DMS53 (cell line): ENCODE data around the gene RRP15.
A peak's percentile ranks its signal among the peaks of the same experiment; 100 is the strongest.

Experiments
- DNase-seq: peaks from one replicate; lab custom pipeline; 2025; lab: John Stamatoyannopoulos, UW

RRP15 gene

DNA sequence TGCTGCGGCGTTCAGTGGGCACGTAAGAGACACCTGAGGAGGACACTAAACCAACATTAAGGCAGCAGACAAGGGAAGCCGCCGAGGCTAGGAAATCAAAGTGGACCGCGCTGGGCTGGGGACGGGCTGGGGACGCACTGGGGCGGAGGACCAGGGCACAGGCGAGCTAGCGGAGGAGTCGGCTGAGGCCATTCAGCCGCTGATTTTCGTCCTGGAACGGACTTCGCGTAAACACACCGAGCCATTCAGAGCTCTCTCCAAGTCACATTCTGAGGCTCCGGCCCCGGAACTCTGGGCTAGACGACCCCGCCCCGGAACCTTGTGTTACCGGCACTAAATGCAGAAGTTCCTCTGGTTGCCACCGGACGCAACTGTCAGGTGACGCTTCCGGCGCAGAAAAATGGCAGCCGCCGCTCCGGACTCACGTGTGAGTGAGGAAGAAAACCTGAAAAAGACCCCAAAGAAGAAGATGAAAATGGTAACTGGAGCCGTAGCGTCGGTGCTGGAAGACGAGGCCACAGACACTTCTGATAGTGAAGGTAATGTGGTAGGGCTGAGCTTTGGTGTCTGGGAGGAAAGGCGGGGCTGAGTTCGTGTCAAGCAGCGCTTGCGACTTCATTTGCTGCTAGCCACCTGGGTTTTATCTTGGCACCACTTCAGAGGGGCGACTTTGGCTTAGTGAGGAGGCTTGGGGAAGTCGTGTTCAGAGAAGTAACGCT lies at the start of gene RRP15:
Gene RRP15 (plus strand): TSS at position 377 of the 719 bp plus-strand sequence. CDS start 24 bp downstream, at position 401.
- DNase-seq, result peak; percentile 97

- peak; percentile 55 for DNase-seq
Measured at GRCh38 chr1:218242171-218242570, 42.9 kb upstream of the RRP15 start.

DNA sequence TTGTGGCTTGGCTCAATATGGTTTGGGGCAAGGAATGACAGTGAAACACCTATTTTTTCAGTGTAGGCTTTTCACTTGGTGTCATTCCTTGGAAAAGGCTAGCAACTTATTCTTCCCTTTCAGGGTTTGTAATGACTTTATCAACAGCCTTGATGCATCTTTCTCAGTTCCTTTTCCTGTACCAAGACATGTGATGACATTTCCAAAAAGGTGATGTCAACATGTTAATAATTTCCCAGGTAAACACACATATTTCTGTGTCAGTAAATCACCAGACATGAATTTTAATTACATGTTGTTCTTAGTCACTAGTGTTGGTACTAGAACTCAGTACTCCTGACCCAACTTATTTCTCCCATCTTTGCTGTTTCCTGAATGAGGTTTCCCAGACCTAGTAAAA lies 37.8 kb upstream of the RRP15 start:
- no peak for DNase-seq

GRCh38 chr1:218249338-218250140 lies 35.6 kb upstream of the RRP15 start:
- peak; percentile 35 for DNase-seq

DNA sequence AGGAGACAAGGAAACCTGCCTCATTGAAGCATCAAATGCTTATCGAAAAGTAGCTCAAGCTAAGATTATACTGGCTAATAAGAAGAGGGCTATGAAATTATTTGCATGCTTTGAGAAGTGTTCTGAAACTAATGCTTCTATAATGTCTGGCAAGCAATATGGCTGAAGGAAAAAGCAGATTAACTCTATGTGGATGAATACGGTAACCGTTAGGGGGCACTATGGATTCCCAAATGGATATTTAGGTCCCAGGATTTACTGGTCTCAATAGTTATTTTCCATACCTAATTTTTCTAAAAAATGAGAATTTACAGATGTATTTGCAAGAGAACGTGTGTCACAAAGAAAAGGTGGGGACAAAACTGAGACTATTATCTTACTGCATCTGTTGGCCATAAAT lies 34.6 kb upstream of the RRP15 start:
- DNase-seq, result no peak

GRCh38 chr1:218254296-218254946 lies 30.7 kb upstream of the RRP15 start:
- no peak for DNase-seq

- no peak for DNase-seq
Measured at GRCh38 chr1:218255090-218255489, 30.0 kb upstream of the RRP15 start.

- DNase-seq, result no peak
Measured at GRCh38 chr1:218257371-218257770, 27.7 kb upstream of the RRP15 start.

GRCh38 chr1:218257971-218258370 lies 27.1 kb upstream of the RRP15 start:
- no peak for DNase-seq

DNA sequence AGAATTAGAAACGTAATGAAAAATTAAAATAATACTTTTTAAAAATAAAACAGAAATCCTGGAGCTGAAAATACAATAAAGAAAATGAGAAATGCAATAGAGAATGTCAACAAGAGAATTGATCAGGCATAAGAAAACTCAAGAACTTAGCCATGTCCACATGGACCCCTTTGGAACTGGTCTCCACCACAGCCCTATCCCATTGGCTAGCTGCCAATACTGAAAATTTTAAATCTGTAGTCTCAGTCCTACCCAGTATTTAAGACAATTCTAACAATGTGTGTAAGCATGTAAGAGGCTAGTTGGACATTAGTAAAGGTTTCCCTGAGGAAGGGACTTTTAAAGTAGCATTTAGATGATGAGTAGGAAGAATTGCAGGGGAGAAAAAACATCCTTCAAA lies 25.8 kb upstream of the RRP15 start:
- DNase-seq, result no peak

GRCh38 chr1:218259800-218260199 lies 25.3 kb upstream of the RRP15 start:
- DNase-seq, result peak; percentile 74

DNA sequence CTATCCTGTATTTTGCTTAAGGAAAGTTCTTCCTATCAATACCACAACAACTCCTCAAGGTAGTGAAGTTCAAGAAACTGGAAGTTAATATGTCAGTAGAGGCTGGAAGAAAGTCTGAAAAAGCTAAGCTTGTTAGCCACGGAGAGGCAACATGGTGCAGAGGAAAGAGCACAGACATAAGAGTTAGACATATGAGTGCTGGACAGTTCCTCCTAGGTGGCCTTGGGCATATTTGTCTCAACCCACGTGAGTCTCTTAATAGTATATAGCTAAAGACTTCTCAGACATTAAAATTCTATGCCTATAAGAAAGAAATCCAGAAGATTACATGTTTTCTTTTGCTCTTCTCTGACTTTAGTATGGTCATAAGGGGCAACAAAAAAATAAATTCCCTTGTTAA lies 22.8 kb upstream of the RRP15 start:
- DNase-seq, result no peak

DNA sequence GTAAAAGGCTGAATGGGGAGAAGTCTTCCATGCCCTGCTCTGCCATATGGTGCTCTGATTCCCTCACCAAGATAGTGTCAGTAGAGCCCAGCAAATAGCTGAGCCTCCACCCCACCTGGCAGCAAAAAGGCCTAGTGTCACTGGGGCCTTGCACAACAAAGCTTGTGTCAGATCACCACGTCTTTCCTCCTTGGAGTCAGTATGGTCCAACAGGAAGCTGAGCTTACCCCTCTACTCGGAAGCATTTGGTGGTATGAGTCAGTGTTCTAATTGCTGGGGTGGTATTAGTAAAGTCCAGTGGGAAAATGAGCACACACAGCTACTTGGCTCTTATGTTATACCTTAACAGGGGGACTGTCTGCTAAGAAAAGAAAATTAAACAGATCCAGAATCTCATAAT lies 18.7 kb upstream of the RRP15 start:
- no peak for DNase-seq

GRCh38 chr1:218272366-218272765 lies 12.7 kb upstream of the RRP15 start:
- no peak for DNase-seq

GRCh38 chr1:218273762-218274479 lies 11.2 kb upstream of the RRP15 start:
- DNase-seq, result peak; percentile 66

GRCh38 chr1:218274511-218274910 lies 10.6 kb upstream of the RRP15 start:
- DNase-seq, result peak; percentile 51

DNA sequence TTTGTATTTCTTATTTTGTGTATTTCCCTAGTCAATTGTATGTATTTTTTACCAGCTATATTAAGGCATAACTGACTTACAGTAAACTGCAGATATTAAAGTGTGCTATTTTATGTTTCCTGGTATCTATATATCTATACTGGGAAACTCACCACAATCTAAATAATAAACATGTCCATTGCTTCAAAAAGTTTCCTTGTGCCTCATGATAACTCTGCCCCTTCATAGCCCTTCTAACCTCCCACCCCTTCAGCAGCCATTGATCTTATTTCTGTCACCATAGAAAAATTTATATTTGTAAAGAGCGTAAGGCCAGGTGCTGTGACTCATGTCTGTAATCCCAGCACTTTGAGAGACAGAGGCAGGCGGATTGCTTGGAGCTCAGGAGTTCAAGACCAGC lies 9.3 kb upstream of the RRP15 start:
- DNase-seq, result no peak

DNA sequence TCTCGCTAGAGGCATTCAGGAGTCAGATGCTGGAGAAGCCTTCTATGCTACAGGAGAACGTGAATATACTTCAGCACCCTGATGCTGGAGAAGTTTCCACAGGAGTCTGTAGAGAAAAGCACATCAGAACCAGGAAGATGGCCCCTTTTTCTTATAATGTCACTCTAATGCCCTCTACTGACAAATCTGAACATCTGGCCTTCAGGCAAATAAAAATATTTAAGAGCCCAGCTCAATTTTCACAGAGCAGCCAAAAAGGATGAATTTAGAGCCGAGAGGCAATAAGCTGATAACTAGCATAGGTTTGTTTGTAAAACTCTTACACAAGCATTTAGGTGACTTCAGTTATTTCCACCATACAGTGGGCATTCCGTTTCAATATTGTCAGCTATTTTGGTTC lies 3.8 kb upstream of the RRP15 start:
- DNase-seq, result peak; percentile 63

DNA sequence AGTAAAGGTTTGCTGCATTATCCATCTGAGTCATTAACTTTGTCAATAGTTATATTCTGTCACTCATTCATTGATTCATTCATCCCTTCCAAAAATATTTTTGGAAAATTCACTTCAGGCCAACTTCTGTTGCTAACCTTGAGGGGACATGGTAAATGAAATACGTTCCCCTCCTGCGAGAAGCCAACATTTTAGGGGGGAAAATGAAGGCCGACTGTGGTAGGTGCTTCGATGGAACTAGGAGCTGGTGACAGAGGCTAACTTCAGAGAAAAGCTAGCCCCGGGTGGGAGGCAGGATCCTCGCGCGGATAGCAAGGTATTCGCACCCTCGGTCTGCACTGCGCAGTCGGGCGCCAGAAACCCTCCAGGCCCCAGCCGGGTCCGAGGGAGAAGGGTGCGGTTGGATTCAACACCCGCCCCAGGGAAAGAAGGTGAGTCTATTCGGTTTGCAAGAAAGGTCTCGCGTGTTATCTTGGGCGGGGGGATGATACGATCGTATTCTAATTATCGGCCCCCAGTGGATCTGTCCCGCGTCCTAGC lies 646 bp upstream of the RRP15 start:
- DNase-seq, result peak; percentile 80

GRCh38 chr1:218292515-218292914 lies 7.4 kb downstream of the RRP15 start:
- DNase-seq, result no peak

DNA sequence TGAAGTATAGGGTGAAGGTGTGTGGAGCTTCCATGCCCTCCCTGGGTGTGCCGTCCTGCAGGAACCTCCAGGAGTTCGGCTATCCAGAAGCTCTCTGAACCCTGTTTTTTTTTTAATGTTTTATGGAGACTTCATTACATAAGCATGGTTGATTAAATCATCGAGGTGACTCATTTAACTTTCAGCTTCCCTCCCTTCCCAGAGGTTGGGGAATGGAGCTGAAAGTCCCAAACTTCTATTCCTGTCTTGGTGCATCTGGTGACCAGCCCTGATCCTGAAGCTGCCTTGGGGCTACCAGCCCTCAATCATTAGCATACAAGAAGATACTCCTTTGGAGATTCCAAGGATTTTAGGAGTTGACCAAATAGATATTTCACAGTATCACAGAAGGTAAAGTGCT lies 9.5 kb downstream of the RRP15 start:
- no peak for DNase-seq

DNA sequence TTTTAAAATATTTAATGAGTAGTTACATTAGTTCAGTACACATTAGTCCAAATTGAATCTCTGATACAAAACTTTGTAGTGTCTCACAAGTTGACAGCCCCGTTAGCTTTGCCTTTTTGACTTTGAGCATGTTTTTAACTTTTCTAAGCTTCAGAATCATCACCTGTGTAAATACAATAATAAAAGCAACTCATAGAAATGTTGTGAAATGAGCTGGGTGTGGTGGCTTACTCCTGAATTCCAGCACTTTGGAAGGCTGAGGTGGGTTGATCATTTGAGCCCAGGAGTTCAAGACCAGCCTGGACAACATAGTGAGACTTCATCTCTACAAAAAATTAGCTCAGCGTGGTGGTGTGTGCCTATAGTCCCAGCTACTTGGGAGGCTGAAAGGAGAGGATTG lies 11.1 kb downstream of the RRP15 start:
- DNase-seq, result no peak
